CMK (cell line): ENCODE results near the gene ATP6V1G2.
A peak's percentile ranks its signal among the peaks of the same experiment; 100 is the strongest.

Source experiments
- DNase-seq: peaks from one replicate; pipeline ENCODE4 v3.0.0-alpha.2; 2010; ENCODE audit warnings: low read depth

ATP6V1G2 gene

DNA sequence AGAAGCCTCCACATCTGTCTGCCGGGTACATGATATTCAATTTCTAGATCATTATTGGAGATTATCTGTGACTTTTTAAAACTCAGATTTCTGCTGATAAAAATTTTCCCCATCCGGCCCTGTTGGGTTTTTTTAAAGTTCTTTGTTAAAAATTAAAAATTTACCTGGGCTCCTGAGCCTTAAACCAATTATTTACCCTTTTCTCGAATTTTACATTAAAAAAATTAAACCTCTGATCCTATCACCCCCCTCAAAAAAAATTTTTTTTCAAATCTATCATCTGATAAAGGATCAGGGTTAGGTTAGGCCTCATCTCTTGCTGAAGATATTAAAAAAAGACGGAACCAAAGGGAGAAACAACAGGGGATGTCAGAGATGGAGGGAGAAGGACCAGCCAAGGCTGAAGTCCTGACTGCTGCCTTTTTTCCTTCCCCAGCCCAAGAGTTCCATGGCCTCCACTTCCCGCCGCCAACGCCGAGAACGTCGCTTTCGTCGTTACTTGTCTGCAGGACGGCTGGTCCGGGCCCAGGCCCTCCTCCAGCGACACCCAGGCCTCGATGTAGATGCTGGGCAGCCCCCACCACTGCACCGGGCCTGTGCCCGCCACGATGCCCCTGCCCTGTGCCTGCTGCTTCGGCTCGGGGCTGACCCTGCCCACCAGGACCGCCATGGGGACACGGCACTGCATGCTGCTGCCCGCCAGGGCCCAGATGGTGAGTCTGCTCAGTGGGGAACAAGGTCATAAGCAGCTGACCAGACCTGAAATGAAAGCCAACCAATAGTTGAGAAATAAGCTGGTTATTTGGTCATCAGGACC is 1.5 kb upstream of the ATP6V1G2 start:
- no peak for DNase-seq

DNA sequence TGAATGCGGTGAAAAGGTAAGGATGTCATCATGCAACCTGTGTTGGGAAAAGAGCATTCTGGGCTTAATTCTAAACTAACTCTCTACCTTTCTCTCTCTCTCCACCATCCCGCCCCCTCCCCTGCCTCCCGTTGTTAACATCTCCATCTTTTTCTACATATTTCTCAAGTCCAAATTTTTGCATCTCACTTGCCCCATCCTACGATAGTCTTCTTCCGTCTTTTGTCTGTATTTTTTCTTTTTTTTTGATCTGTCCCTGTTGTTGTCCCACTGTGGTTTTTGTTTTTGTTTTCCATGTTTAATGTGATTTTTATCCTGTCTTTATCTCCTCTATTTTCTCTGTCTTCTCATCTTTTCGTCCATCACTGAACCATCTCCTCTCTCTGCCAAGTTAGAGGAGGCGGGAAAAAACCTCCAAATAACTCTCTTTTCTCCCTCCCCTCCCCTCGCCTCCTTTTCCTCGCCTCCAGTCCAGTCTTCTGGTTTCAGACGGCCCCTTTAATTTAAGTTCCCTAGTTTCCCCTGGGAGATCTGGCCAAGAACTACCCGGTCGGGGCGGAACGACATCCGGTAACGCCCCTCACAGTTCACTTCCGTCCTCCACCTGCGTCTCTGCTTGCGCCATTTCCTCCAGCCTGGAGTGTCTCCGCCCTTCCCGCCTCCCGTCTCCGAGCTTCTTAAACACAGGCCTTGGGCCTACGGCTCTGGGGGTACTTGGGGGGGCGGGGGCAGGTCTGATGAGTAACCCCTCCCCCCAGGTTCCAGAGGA is 734 bp upstream of the ATP6V1G2 start, which contains the start of gene NFKBIL1:
Gene NFKBIL1 (plus strand): TSS at position 651 of the 769 bp plus-strand sequence. CDS start 87 bp downstream, at position 738.
- peak; percentile 94 for DNase-seq

DNA sequence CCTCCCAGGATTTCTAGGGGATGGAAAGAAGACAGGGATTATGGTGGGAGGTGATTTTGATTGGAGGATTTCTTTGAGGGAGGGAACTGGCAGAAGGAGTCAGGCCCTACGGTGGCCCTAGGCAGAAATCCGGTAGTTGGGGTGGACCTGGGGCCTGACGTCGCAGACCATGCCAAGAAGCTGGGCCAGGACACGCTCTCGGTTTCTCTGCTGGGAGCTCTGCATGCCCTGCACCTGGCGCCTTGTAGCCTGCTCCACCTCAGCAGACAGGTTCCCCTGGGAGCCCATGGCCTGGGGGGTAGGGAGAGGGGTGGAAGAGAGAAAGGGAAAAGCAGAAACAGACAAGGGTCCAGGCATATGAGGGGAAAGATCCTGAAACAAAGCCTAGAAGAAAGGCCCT is 1.1 kb downstream of the ATP6V1G2 start:
- no peak for DNase-seq

DNA sequence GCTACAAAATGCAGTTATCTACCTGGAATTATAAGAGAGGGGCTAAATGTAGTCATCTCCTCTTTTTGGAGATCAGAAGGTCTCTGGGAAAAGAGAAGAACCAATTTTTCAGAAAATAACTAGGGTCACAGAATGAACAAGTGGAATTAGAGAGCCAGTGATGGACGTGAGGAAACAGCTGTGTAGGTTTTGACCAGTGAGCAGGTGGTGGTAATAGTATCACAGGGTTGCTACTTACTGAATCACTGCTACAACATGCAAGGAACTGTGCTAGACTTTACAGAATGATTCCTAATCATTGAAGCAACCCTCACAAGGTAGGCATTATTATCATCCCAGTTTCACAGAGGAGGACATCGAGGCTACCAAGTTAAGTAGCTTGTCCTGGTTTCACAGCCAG is 1.7 kb downstream of the ATP6V1G2 start:
- DNase-seq, result no peak

DNA sequence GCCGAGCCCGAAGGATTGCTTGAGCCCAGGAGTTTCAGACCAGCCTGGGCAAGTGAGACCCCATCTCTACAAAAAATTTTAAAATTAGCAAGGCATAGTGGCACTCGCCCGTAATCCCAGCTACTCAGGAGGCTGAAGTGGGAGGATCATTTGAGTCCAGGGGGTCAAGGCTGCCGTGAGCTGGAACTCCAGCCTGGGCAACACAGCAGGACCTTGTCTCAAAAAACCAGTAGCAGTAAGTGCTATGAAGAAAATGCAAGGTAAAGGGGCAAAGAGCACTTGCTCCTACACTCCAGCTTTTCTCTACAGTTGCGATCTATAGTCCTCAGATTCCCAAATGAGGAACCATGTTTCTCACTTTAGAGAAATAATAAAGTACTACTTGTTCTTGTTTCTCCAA is 2.8 kb downstream of the ATP6V1G2 start:
- no peak for DNase-seq

DNA sequence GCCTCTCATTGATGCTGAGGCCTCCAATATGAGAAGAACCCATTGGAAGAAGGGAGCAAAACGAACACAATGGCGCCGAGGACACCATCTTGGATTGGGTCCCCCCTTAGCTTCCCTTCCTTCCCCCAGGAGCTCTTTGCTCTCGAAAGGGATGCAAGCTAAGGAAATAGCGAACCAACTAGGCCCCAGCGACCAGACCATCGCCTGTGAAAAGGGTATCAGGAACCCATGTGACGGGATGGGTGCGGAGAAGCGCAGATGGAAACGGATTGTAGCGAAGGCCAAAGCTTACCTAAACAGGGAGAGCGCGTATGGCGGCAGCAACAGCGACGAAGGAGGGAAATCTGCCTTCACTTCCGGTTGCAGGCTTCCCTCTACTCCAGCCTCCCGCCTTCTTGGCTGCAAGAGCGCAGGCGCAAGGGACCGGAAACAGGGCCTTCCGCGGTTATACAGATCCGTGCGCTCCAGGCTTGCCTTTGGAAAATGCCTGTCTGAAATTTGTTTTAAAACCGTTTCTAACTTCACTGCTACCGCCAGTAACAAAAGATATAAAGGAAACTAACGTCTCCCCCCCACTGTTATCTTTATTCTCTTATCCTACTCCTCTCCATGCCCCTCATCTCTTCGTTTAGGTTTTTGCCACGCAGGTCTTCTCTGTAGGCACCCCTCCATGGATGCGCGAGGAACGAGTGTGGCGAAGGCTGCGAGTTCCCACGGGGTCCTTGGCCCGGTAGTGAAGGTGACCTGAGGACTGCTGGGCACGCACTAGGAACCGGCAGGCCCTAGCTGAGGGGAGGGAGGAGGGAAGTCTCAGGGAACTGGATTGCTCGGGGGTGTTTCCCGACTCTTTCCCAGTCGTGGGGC is 4.5 kb downstream of the ATP6V1G2 start, which contains the start of gene DDX39B:
Gene DDX39B (minus strand): TSS at position 346 of the 864 bp plus-strand sequence. CDS start 1,471 bp downstream, outside the sequence.
- peak; percentile 96 for DNase-seq

DNA sequence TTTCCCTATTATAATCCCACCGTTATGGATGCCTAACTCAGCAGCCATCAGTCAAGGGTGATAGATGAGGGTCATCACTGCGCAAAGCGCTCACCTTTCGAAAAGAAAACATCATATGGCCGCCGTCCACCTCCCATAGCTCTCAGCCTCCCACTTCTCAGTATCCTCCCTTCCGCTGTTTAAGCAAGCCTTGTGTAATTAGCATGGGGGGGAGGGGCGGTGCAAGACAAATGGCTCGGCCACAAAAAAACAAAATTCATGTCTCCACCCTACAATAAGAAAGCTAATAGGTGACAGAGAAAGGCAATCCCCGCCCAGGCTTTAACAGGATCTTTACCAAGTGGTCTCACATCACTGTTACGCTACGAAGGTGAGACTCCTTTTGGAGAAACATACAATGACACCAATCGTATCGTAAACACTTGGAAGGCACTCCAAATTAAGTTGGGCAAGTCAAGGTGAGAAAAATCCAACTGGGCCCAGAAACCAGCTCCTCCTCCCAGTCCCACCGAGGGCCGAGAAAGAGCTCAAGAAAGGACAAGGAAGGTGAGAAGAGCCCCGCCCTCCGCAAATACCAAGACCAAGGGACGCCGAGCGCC is 5.2 kb downstream of the ATP6V1G2 start:
- DNase-seq, result no peak

DNA sequence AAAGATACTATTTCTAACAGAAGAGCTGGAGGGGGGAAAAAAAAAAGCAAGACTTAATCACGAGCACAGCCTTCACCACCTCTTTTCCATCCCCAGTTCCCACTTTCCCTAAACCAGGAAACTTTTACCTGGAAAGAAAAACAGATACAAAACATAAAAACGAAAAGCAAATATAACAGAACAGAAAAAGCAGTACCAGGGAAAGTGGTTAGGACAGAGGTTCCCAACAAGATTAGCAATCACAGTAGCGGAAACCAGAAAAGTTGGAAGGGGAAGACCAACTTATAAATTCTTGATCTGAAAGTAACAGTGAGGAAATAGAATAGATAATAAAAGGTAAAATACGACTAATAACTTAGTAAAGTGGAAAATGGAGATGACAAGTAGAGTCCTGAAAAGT is 5.8 kb downstream of the ATP6V1G2 start:
- no peak for DNase-seq

DNA sequence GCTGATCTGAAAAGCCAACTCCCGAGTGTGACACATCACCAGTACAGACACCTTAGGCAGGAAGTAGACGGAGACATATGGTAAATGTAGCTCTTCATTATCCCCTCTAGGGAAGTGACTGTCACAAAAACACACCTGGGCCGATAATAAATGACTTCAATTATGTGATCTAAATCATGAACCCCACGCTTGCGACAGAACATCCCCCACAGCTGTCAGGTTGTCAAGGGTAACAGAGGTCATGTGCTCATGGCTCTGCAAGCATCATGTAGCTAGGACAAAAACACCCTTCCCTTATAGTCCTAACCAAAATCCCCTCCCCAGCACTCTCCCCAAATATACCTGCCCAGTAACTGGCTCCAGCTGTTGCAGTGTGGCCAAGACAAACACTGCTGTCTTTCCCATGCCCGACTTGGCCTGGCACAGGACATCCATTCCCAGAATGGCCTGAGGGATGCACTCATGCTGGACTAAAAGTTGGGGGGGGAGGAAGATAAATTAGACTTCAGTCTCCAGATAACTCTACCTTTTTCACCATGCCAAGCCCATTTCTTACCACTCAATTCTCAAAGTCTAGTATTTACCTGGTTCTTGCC is 7.5 kb downstream of the ATP6V1G2 start:
- no peak for DNase-seq

DNA sequence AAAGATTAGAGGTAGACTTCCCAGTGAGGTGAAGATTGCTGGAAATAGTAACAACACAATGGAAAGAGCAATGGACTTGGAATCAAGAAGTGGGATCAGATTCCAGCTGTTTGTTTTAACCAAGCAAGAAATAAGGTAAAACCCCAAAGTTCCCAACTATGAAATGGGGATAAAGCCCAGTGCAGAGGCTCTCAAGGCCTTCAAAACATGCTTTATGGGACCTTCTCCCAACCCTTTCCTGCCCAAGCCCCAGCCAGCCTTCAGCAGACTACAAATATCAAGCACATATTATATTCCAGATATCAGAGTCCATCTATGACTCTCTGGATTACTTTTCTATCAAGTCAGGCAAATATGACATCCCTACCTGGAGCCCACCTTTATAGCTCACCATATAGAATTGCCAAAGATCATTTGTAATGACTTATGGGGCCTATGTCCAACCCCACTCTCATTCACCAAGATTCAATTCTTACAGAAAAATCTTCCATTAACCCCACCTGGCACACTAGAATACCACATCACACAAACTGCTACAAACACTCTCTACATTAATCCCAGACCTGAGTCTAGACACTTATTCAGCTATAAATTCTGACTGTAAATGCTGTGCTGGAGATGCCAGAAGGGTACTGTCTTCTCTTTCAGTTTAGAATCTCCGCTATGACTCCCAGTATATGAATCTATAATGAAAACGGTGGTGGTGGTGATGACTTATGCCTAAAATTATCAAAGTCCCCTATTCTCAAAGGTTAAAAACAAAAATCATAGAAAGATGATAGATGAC is 10.7 kb downstream of the ATP6V1G2 start:
- DNase-seq, result no peak

DNA sequence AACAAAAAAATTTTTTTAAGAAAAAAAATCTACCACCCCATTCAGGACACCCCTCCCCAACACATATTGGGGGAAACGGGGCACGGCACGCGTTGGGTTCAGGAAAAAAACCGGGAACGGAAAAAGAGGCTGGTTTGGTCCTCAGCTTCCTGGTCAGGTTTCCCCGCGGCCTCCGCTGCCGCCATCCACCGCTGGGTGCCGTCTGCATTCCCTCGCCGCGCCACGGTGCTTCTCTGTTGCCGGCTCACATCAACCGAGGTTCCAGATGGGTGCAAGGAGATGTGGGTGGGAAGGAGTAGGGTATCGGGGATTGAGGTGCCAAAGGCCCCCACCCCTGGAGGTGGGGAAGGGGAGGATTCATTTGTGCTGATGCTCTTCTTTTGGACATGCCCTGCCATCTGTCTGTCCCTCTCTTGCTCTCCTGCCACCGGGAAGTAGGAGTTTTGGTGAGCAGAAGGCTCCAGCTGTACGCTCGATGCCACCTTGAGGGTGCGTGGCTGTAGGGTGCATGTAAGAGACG is 11.8 kb downstream of the ATP6V1G2 start:
- no peak for DNase-seq

DNA sequence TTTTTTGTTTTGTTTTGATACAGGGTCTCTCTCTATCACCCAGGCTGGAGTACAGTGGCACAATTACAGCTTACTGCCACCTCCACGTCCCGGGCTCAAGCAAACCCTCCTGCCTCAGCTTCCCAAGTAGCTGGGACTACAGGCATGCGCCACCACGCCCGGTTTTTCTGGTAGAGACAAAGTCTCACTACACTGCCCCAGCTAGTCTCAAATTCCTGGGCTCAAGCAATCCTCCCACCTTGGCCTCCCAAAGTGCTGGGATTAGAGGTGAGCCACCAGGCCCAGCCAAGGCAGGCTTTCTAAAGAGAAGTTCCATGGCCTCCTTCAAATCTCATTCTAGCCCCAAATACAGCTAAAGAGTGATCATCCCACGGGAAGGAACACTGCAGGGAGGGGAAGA is 12.4 kb downstream of the ATP6V1G2 start:
- DNase-seq, result no peak

DNA sequence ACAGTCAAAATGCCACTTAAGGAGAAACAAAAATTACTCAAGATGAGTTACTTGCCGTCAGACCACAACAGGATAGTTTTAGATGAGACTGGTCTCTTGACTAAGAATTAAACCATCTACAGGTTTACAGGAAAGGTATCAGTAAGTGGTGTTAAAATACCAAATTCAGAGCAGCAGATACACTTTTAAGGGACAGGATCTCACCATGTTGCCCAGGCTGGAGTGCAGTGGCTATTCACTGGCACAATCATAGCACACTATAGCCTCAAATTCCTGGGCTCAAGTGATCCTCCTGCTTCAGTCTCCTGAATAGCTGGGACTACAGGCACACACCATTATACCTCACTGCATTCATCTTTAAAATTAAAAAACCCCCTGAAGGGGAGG is 13.0 kb downstream of the ATP6V1G2 start:
- no peak for DNase-seq

DNA sequence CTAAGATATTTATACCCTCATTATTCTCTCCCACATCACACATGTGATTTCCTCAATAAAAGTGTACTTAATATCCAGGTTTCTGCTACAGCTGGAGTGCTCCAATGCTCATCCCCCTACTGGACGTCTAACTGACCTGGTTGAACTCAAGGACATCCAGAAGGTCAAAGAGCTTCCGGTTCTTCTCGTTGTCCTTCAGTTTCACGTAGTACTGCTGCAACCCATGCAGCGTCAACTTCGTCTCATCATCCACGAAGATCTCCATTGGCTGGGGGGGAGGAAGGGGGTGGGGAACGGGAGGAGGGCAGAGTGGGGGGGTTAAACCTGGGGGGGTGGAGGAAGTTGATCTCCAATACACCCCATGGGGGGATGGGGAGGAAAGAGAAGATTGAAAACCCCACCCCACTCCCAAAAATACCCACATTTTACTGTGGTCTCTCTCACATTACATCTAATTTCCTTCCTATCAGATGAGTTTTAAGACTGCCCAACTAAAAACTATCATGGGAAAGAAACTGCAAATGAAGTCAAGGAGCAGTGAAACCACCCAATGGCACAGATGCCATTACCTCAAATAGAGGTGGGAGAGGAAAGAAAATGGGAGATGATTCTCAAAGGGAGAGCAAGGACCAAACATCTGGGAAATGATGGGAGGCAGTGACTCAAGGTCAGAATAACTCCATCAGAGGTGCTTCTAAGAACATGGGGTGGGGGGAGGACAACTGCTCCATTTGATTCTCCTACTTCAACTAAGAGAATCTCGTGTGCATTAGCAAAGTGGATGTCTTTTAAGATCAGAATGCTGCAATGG is 13.6 kb downstream of the ATP6V1G2 start:
- no peak for DNase-seq

DNA sequence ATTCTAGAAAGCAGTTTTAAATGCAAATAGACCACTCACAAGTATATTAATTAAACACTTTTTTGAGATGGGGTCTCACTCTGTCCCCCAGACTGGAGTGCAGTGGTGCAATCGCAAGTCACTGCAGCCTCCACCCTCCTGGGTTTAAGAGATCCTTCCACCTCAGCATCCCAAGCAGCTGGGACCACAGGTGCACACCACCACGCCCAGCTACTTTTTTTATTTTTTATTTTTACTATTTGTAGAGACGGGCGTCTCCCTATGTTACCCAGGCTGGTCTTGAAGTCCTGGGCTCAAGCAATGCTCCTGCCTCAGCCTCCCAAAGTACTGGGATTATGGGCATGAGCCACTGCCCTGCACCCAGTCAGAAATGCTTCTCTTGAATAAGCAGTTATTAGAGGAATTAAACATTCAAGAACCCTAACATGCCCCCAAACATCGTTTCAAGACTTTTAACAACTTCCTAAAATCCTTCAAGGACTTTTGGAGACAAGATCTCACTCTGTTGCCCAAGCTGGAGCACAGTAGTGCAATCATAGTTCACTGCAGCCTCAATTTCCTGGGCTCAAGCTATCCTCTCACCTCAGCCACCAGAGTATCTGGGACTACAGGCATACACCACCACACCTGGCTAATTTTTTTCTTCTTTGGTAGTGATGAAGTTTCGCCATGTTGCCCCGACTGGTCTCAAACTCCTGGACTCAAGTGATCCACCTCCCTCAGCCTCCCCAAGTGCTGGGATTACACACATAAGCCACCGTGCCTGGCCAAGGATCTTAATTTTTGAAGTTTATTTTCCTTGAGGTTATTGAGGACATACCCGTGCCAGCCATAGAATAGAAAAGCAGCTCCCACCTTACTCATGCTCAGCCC is 14.4 kb downstream of the ATP6V1G2 start:
- DNase-seq, result no peak

DNA sequence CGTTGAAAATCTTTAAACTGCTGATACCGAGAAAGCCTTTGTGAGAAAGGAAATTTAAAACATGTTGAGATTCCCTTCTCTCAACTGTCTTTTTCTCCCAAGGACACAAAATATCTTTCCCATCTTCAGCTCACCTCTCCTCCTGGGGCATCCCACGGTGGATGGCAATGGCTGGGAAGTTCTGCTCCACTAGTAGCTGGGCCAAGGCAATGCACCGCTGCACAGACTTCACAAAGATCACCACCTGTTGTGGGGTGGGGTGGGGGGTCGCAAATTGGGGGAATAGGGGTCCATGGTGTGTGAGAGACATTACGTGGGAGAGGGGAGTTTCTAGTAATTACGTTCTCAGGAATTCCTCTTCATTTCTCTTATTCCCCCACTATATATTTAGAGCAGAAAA is 15.2 kb downstream of the ATP6V1G2 start:
- DNase-seq, result no peak

DNA sequence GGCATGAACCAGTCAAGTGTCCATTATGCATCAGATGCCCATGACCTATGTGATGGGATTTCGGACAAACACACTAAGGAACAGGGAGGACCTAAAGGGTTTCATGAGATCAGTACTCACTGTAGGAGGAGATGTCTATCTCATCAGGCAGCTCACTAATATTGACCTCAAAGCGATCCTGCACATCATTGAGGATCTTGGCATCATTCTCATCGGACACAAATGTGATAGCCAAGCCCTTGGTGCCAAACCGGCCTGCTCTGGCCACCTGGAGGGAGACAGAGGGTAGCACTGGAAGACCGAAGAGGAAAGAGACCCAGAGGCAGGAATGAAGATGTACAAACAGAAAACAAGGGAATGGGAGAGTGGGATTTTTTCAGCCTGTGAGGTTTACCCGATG is 15.7 kb downstream of the ATP6V1G2 start:
- DNase-seq, result no peak

DNA sequence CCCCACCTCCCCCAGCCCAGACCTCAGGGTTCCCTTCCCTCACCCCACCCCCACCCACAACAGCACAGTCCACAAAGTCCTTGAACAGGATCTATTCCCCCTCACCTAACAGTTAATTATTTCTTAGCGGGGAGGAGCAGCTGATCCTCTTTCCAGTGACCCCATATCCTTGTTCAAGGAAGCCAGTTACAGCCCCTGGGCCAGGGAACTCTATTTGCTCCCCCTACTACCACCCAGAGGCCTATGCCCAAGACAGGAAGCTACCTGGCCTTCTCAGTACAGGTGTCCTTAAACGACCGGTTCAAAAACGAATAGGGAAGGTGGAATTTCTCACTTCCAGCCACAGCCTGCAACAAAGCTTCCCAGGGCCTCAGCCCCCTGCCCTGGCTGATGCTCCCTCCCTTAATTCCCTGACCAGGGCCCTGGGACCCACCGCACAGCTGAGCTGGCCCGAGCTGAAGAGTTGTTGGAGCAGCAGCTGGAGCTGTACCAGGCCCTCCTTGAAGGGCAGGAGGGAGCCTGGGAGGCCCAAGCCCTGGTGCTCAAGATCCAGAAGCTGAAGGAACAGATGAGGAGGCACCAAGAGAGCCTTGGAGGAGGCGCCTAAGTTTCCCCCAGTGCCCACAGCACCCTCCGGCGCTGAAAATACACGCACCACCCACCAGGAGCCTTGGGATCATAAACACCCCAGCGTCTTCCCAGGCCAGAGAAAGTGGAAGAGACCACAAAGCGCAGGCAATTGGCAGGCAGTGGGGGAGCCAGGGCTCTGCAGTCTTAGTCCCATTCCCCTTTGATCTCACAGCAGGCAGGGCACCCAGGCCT is 16.9 kb downstream of the ATP6V1G2 start:
- no peak for DNase-seq
